ENCODE data around the gene TRRAP.

TRRAP gene

GRCh38 chr7:98956469-98956868, 78.1 kb downstream of the TRRAP start:
- DNase-seq = no peak

- DNase-seq = no peak
Observed at GRCh38 chr7:98956937-98957336, 78.6 kb downstream of the TRRAP start.

- DNase-seq = no peak
Observed at GRCh38 chr7:98957766-98958165, 79.4 kb downstream of the TRRAP start.

GRCh38 chr7:98958968-98959367, 80.6 kb downstream of the TRRAP start:
- no peak for DNase-seq

- no peak for DNase-seq
Observed at GRCh38 chr7:98963305-98963704, 85.0 kb downstream of the TRRAP start.

- no peak for DNase-seq
Observed at GRCh38 chr7:98964596-98964995, 86.3 kb downstream of the TRRAP start.

- DNase-seq = no peak
Observed at GRCh38 chr7:98968621-98969020, 90.3 kb downstream of the TRRAP start.

- no peak for DNase-seq
Observed at GRCh38 chr7:98969386-98969785, 91.1 kb downstream of the TRRAP start.

GRCh38 chr7:98970016-98970615, 91.8 kb downstream of the TRRAP start:
- no peak for DNase-seq

GRCh38 chr7:98970805-98971204, 92.5 kb downstream of the TRRAP start:
- no peak for DNase-seq

GRCh38 chr7:98974205-98974604, 95.9 kb downstream of the TRRAP start:
- no peak for DNase-seq

- no peak for DNase-seq
Observed at GRCh38 chr7:98974906-98975816, 96.8 kb downstream of the TRRAP start.

- DNase-seq = no peak
Observed at GRCh38 chr7:98976396-98977185, 98.3 kb downstream of the TRRAP start.

- DNase-seq = no peak
Observed at GRCh38 chr7:98978672-98979071, 100.3 kb downstream of the TRRAP start.

- no peak for DNase-seq
Observed at GRCh38 chr7:98981701-98982100, 103.4 kb downstream of the TRRAP start.

- DNase-seq = no peak
Observed at GRCh38 chr7:98982686-98983085, 104.4 kb downstream of the TRRAP start.

GRCh38 chr7:98984126-98984525, 105.8 kb downstream of the TRRAP start:
- DNase-seq = no peak

- DNase-seq = no peak
Observed at GRCh38 chr7:98985406-98985805, 107.1 kb downstream of the TRRAP start.

GRCh38 chr7:98985945-98986344, 107.6 kb downstream of the TRRAP start:
- no peak for DNase-seq

- DNase-seq = no peak
Observed at GRCh38 chr7:98988641-98989040, 110.3 kb downstream of the TRRAP start.

- DNase-seq = no peak
Observed at GRCh38 chr7:98990356-98990755, 112.0 kb downstream of the TRRAP start.

GRCh38 chr7:98991141-98991540, 112.8 kb downstream of the TRRAP start:
- DNase-seq = no peak

GRCh38 chr7:98992076-98992475, 113.7 kb downstream of the TRRAP start:
- DNase-seq = no peak

Measured in activated T-cell treated with anti-CD3 and anti-CD28 coated beads for 4 hours (primary cell).